Lower lobe of right lung (tissue), 2 donors: Measurements from ENCODE around the gene RNF130. TPM values are rescaled to one million over a fixed set of nuclear protein-coding genes. Genes with fewer than 3 reads are reported as not detected.

Source experiments
- ATAC-seq, 2 donors: fragments of 200-7000 bp; cut with Tn5 transposase; one replicate each; pipeline ENCODE4 v1.9.1; 2020 to 2022; ENCODE audit warnings: mild to moderate bottlenecking in 2 of 2, moderate library complexity in 2 of 2
- DNase-seq: peaks from one replicate; pipeline ENCODE4 v3.0.0-alpha.2; 2020
- H3K27ac ChIP-seq: fragments of 200-600 bp; one replicate; pipeline ENCODE4 v1.8.0; 2022
- H3K27me3 ChIP-seq: fragments of 200-600 bp; one replicate; pipeline ENCODE4 v1.8.0; 2022; ENCODE audit warnings: low read depth
- H3K36me3 ChIP-seq: fragments of 200-600 bp; one replicate; pipeline ENCODE4 v1.8.0; 2022; ENCODE audit warnings: mild to moderate bottlenecking
- H3K4me1 ChIP-seq: fragments of 200-600 bp; one replicate; pipeline ENCODE4 v1.8.0; 2022
- H3K4me3 ChIP-seq: fragments of 200-600 bp; one replicate; pipeline ENCODE4 v1.8.0; 2022; ENCODE audit warnings: mild to moderate bottlenecking
- H3K9me3 ChIP-seq: fragments of 200-600 bp; one replicate; pipeline ENCODE4 v1.8.0; 2022
- CTCF ChIP-seq: fragments of 200-600 bp; IDR thresholded peaks from one replicate; pipeline ENCODE4 v1.8.0; 2022; ENCODE audit warnings: antibody characterized with exemption, mild to moderate bottlenecking
- intact Hi-C: fragments of 100-400 bp; cut with DNase I; formaldehyde crosslinking; loops from one replicate; pipeline ENCODE4 v1.11.0; 2022
- total RNA-seq: library from RNA; stranded (reverse); fragmentation: NEBNext Ultra II Directional; extraction: Animal tissue kit (Norgen Biotek cat#: 25700); gene quantifications from one replicate; pipeline ENCODE4 v1.2.1, GENCODE V29; 2021
- donor health status: DM: no; HTN: yes; CAD: no; lungs with severe emphysema.

RNF130 gene
- total RNA-seq, 1 donor from 2014 or later = 139 TPM

- no peak overlapping the region for H3K4me3 ChIP-seq
- intact Hi-C loops = no loop called here
- H3K9me3 ChIP-seq = no peaks in the 10 kb centered on the region
- peaks cover 21% of the 10 kb centered on the region for H3K4me1 ChIP-seq
- H3K36me3 ChIP-seq = no peaks in the 10 kb centered on the region
- DNase-seq (no peak), ATAC-seq (no peak)
- no peaks in the 10 kb centered on the region for H3K27me3 ChIP-seq
- no peak overlapping the region for H3K27ac ChIP-seq
- TF ChIP-seq CTCF = no peak
Observed at GRCh38 chr5:180068519-180069090, 3.0 kb downstream of the RNF130 start.

GRCh38 chr5:180067986-180068385 is 3.6 kb downstream of the RNF130 start:
- peaks cover 21% of the 10 kb centered on the region for H3K4me1 ChIP-seq
- intact Hi-C loops = no loop called here
- H3K27ac ChIP-seq = no peak overlapping the region
- DNase-seq (no peak), ATAC-seq (no peak)
- no peak for TF ChIP-seq CTCF
- H3K27me3 ChIP-seq = no peaks in the 10 kb centered on the region
- H3K36me3 ChIP-seq = no peaks in the 10 kb centered on the region
- no peak overlapping the region for H3K4me3 ChIP-seq
- no peaks in the 10 kb centered on the region for H3K9me3 ChIP-seq

- no peak for ATAC-seq
- no peak for TF ChIP-seq CTCF
- no peaks in the 10 kb centered on the region for H3K4me1 ChIP-seq
- no peaks in the 10 kb centered on the region for H3K9me3 ChIP-seq
- H3K27me3 ChIP-seq = no peaks in the 10 kb centered on the region
- intact Hi-C loops = no loop called here
- DNase-seq = no peak
- no peak overlapping the region for H3K4me3 ChIP-seq
- H3K36me3 ChIP-seq = no peaks in the 10 kb centered on the region
- no peak overlapping the region for H3K27ac ChIP-seq
Observed at GRCh38 chr5:180060192-180060591, 11.4 kb downstream of the RNF130 start.

GRCh38 chr5:180059326-180059725 is 12.2 kb downstream of the RNF130 start:
- H3K36me3 ChIP-seq = no peaks in the 10 kb centered on the region
- no peaks in the 10 kb centered on the region for H3K9me3 ChIP-seq
- no peak overlapping the region for H3K4me3 ChIP-seq
- no peaks in the 10 kb centered on the region for H3K27me3 ChIP-seq
- ATAC-seq (no peak), DNase-seq (no peak)
- no peaks in the 10 kb centered on the region for H3K4me1 ChIP-seq
- intact Hi-C loops = no loop called here
- no peak overlapping the region for H3K27ac ChIP-seq
- TF ChIP-seq CTCF = no peak

- intact Hi-C loops = no loop called here
- no peak overlapping the region for H3K4me3 ChIP-seq
- H3K36me3 ChIP-seq = no peaks in the 10 kb centered on the region
- no peak for ATAC-seq
- H3K27ac ChIP-seq = no peak overlapping the region
- no peak for TF ChIP-seq CTCF
- no peaks in the 10 kb centered on the region for H3K27me3 ChIP-seq
- DNase-seq = no peak
- no peaks in the 10 kb centered on the region for H3K9me3 ChIP-seq
- no peaks in the 10 kb centered on the region for H3K4me1 ChIP-seq
Observed at GRCh38 chr5:180056153-180056552, 15.4 kb downstream of the RNF130 start.

GRCh38 chr5:180054226-180054625 is 17.3 kb downstream of the RNF130 start:
- intact Hi-C loops = no loop called here
- DNase-seq = no peak
- Histone ChIP-seq H3K27ac (no peak overlapping the region), H3K4me3 (no peak overlapping the region), H3K9me3 (no peaks in the 10 kb centered on the region), H3K36me3 (no peaks in the 10 kb centered on the region), H3K4me1 (peaks cover 6% of the 10 kb centered on the region), H3K27me3 (no peaks in the 10 kb centered on the region)
- no peak for TF ChIP-seq CTCF
- no peak for ATAC-seq
